Lower leg skin (tissue), 4 donors: ENCODE results near the gene HDLBP. TPM values are rescaled to one million over a fixed set of nuclear protein-coding genes. Genes with fewer than 3 reads are reported as not detected.

Experiments
- DNase-seq, 2 donors: peaks; one replicate each; pipeline ENCODE4 v3.0.0-alpha.2; 2019; ENCODE audit warnings: low spot score in 2 of 2
- H3K4me3 ChIP-seq: fragments of 200-600 bp; sonication (generic); 2 replicates; pipeline ENCODE4 v1.5.1; 2017; ENCODE audit warnings: mild to moderate bottlenecking, low read depth; ENCODE audit not compliant: poor library complexity, severe bottlenecking
- CTCF ChIP-seq, 3 donors: fragments of 450-650 bp; IDR thresholded peaks; one replicate each; pipeline ENCODE4 v1.5.1; 2016; ENCODE audit warnings: antibody characterized with exemption in 3 of 3, mild to moderate bottlenecking in 3 of 3, moderate library complexity in 2 of 3
- POLR2A ChIP-seq, 2 donors: fragments of 450-650 bp; IDR thresholded peaks; one replicate each; pipeline ENCODE4 v1.6.1; 2016 to 2017; ENCODE audit warnings: antibody characterized with exemption in 2 of 2, mild to moderate bottlenecking in 1 of 2, moderate library complexity in 1 of 2
- WGBS, 2 donors: methylation state at CpG; one replicate each; pipeline ENCODE4 v1.1.5; 2018; 5-methylcytosine and 5-hydroxymethylcytosine counted together
- intact Hi-C: fragments of 100-400 bp; cut with DNase I; formaldehyde crosslinking; loops from one replicate; pipeline ENCODE4 v1.15.0; 2023; ENCODE audit warnings: low total_unique reads
- total RNA-seq, 4 donors: library from RNA; depleted of rRNA; stranded (reverse); fragments of >200 nt; gene quantifications; one replicate each; pipeline ENCODE4 v1.1.0, GENCODE V29; 2016

HDLBP gene
- total RNA-seq, 4 donors from 2014 or later, result 241 to 393 (median 294) TPM

GRCh38 chr2:241314226-241315092 lies 1.0 kb downstream of the HDLBP start:
- 2 to 6% methylated on average over 24 to 36 of the region's 38 CpGs for WGBS, 2 donors
- H3K4me3 ChIP-seq, result peak overlapping the region; percentile 87
- intact Hi-C loops, result loop anchor here (1.0 kb wide), 1 partner anchor 37 kb away; no protein-coding TSS in a partner anchor
- TF ChIP-seq POLR2A (IDR thresholded peaks at IDR 0.05) (no peak), CTCF (IDR thresholded peaks at IDR 0.05) (no peak)
- DNase-seq, result peak in 1 of 2 donors; percentile 37

GRCh38 chr2:241313543-241314095 lies 1.9 kb downstream of the HDLBP start:
- no peak for DNase-seq
- 86 to 87% methylated on average over 8 of the region's 8 CpGs for WGBS, 2 donors
- intact Hi-C loops, result no loop called here
- no peak for TF ChIP-seq POLR2A (IDR thresholded peaks at IDR 0.05)
- TF ChIP-seq CTCF (IDR thresholded peaks at IDR 0.05), result no peak
- H3K4me3 ChIP-seq, result no peak overlapping the region

GRCh38 chr2:241312082-241312481 lies 3.4 kb downstream of the HDLBP start:
- intact Hi-C loops, result no loop called here
- TF ChIP-seq POLR2A (IDR thresholded peaks at IDR 0.05), result no peak
- no peak for TF ChIP-seq CTCF (IDR thresholded peaks at IDR 0.05)
- WGBS, 2 donors, result 25 to 26% methylated on average over 4 of the region's 4 CpGs
- DNase-seq, result no peak
- no peak overlapping the region for H3K4me3 ChIP-seq

GRCh38 chr2:241310917-241311566 lies 4.4 kb downstream of the HDLBP start:
- WGBS, 2 donors, result 82 to 89% methylated on average over 13 of the region's 13 CpGs
- TF ChIP-seq POLR2A (IDR thresholded peaks at IDR 0.05) (no peak), CTCF (IDR thresholded peaks at IDR 0.05) (no peak)
- no peak overlapping the region for H3K4me3 ChIP-seq
- intact Hi-C loops, result no loop called here
- DNase-seq, result no peak

- intact Hi-C loops, result no loop called here
- no peak for DNase-seq
- WGBS, 2 donors, result 50 to 66% methylated on average over 2 of the region's 2 CpGs
- TF ChIP-seq POLR2A (IDR thresholded peaks at IDR 0.05) (no peak), CTCF (IDR thresholded peaks at IDR 0.05) (no peak)
- H3K4me3 ChIP-seq, result no peak overlapping the region
Observed at GRCh38 chr2:241309684-241310117, 5.8 kb downstream of the HDLBP start.
